ENCODE measurements around the gene SORCS2.

Gene SORCS2

DNA sequence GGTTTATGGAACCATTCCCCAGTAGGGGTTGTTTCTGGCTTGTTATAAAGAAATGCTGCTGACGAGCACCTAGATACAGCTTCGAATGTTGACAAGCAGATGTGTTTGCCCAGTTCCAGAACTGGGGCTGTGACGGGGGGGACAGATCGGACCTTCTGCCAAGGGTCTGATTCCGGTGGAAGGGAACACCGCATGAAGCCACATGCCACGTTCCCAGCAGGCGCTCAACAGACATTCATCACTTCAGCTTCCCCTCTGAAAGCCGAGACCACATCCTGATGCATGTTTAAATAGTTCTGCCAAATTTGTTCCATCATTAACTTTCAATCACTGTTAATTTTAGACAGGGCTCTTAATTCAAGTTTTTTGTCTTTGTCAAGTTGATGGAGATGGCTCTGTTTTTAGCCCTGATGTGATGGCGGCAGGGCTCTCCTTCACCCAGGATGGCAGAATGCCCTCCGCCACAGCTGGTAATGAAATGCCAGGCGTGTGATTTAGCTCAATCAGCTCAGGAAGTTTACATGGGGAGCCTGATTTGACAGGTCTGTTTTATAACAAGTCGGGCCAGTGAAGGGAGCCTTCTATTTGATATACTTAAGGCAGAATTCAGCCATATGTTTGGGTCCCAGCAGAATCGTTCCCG is 185.0 kb downstream of the SORCS2 start:
- DNase-seq (ENCODE audit: low read depth): no peak

DNA sequence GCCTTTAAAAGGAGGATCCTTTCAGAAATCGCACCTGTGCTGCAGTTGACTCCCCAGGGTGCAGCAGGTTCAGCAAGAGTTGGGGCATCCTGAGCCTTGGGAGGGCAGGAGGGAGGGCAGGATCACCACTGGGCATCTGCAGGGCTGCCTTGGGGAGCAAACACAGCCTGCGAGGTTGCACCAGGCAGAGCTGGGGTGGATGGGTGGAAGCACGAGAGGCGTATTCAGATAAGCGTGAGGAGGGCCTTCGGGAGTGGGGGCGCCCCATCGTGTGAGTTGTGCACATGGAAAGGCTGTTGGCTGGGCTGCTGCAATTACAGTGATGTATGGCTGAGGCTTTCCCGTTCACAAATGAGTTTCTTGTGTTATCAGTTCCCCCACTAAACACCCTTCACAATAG is 186.8 kb downstream of the SORCS2 start:
- DNase-seq (ENCODE audit: low read depth): no peak

- no peak for DNase-seq (ENCODE audit: low read depth)
Measured at GRCh38 chr4:7379719-7380118, 187.4 kb downstream of the SORCS2 start.

DNA sequence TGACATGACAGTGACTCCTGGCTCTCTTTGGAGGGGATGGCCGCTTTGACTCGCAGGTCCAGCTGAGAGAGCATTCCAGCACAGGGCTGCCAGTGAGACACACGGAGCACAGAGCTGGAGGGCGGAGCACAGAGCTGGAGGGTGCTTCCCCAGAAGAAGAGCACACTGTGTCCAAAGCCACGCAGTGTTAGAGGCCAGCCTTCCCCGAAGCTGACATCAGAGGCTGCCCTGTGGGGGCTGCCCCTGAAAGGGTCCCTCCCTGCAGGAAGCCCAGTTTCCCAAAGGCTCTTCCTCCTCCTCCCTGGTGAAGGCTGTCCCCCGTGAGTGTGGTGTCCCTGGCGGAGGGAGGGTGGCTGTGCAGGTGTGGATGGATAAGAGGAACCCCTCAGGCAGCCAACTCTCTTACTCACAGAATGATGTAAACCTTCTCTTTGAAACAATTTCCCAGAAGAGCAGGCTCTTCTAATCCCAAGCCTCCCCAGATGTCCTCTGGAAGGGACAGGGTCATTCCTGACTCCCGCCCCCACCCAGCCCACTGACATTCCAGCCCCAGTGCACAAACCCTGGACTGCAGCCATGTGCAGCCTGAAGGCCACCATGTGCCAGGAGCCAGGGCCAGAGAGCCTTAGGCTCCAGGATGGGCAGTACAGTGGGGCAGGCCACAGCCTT is 189.0 kb downstream of the SORCS2 start:
- DNase-seq (ENCODE audit: low read depth): no peak

- DNase-seq (ENCODE audit: low read depth): no peak
Measured at GRCh38 chr4:7381890-7382633, 189.7 kb downstream of the SORCS2 start.

GRCh38 chr4:7382634-7383014 is 190.3 kb downstream of the SORCS2 start:
- no peak for DNase-seq (ENCODE audit: low read depth)

DNA sequence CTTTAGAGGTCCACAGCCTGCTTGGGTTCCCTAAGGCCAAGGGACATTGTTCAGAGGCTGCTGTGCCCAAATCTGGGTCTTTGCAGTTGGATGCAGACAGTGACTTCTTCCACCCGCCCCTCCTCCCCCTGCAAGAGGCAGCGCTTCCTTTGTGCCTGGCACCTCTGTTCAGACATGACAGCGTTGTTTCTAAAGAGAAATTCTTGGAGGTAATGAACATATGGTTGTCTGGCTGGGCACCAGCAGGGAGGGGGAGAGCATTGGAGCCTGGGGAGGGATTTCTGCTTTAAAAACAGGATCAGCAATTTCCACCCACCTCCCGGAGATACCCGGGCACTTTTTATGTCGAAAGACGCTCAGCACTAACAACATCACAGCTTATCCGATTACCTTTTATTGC is 190.9 kb downstream of the SORCS2 start:
- no peak for DNase-seq (ENCODE audit: low read depth)

GRCh38 chr4:7384003-7384928 is 191.9 kb downstream of the SORCS2 start:
- DNase-seq (ENCODE audit: low read depth): no peak

DNA sequence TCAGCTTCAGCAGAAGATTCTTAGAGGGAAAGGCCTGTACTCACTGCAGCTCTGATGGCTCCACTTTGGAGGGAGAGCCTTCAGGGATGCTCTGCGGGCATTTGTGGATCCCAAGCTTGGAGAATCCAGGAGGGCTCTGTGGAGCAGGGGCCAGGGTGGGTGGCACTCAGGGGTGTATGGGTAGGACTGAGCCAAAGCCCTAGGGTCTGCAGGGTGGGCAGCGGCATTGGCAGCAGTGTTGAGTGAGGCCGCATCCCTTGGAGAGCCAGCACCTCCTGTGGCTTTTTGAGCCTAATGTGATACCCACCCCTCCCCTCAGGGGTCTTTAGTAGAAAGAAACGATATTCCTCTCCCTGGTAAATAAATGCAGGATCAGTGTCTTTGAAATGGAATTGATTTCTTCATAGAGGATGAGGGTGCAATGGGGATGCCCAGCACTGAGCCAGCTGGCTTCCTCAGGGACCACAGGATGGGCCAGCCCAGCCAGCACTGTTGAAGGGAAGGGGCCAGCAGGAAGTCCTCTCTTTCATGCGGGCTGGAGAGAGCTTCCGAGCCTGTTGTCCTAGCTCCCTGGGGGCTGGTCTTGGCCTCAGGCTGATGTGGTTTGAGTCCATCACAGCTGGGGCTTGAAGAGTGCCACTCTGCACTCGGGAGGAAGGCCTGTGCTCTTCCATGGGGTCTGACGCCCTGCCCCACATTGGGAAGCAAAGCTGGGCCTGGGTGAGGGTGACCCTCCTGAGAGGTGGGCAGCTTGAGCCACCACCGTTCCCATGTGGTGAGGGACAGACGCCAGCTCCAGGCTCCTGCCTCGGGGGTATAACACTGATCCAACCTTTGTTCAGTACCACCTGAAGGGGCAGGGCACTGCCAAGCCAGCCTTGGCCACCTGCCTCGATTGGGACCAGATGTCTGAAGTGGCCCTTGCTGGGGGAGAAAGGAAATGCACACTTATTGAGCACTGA is 192.9 kb downstream of the SORCS2 start:
- no peak for DNase-seq (ENCODE audit: low read depth)

- DNase-seq (ENCODE audit: low read depth): no peak
Measured at GRCh38 chr4:7387925-7388324, 195.6 kb downstream of the SORCS2 start.

GRCh38 chr4:7388627-7389026 is 196.3 kb downstream of the SORCS2 start:
- no peak for DNase-seq (ENCODE audit: low read depth)

GRCh38 chr4:7389101-7389701 is 196.9 kb downstream of the SORCS2 start:
- no peak for DNase-seq (ENCODE audit: low read depth)

- DNase-seq (ENCODE audit: low read depth): no peak
Measured at GRCh38 chr4:7389719-7390118, 197.4 kb downstream of the SORCS2 start.

- no peak for DNase-seq (ENCODE audit: low read depth)
Measured at GRCh38 chr4:7390336-7390735, 198.0 kb downstream of the SORCS2 start.

- DNase-seq (ENCODE audit: low read depth): no peak
Measured at GRCh38 chr4:7390906-7391636, 198.7 kb downstream of the SORCS2 start.

- DNase-seq (ENCODE audit: low read depth): no peak
Measured at GRCh38 chr4:7391637-7392437, 199.5 kb downstream of the SORCS2 start.

GRCh38 chr4:7392438-7393421 is 200.4 kb downstream of the SORCS2 start:
- DNase-seq (ENCODE audit: low read depth): no peak

Measured in stimulated activated CD8-positive, alpha-beta memory T cell treated with anti-CD3 and anti-CD28 coated beads, Interleukin-15, amount 100 ng/mL, for 24 hours (primary cell).